ENCODE measurements around the gene OR1K1. TPM values are rescaled to one million over a fixed set of nuclear protein-coding genes. Genes with fewer than 3 reads are reported as not detected.

The OR1K1 gene
- total and polyA plus RNA-seq, 10 donors = not detected

DNA sequence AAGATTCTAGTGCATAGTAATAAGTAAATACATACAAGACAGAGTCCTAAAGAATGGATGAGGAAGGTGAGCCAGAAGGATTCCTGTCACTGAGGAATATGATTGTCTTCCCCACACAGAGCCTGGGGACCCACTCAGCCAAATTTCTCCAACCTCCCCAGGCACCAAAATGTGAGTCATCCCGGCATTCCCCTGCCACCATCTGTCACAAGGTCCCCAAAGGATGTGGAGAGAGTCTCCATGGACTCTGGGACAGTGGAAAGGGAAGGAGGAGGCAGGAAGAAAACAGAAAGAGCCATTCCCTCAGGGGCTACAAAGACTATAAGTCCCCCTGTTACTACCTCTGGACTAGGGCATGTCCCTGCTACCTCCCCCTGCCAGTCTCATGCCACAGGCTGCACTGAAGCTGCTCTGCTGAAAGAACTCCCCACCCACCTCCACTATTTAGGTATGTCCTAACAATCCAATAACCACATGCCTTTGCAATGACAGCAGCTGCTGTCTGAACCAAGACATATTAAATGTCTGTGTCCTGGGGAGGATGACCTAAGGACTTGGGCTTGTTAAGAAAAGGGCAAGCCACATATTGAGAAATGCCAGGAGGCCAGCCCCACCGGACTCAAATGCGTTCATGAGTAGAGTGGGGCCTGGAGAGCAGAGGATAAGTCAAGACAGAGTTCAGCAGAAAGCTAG lies 21.8 kb upstream of the OR1K1 start:
- Histone ChIP-seq H3K4me3 (no peak overlapping the region), H3K36me3 (no peaks in the 10 kb centered on the region), H3K27me3 (replicated peaks in 1 of 7) (no peaks in the 10 kb centered on the region), H3K9me3 (peaks cover 0 to 9% (median 6%) of the 10 kb centered on the region in 8 donors), H3K27ac (no peak overlapping the region), H3K4me1 (no peaks in the 10 kb centered on the region)
- WGBS, 5 donors = 65 to 76% (median 72%) methylated on average over 3 of the region's 3 CpGs
- DNase-seq = no peak
- intact Hi-C loops (cut with DNase I; ENCODE audit: low total_unique reads) = no loop called here
- no peak for TF ChIP-seq POLR2A (IDR thresholded peaks at IDR 0.05)
- TF ChIP-seq, protein P1, sequence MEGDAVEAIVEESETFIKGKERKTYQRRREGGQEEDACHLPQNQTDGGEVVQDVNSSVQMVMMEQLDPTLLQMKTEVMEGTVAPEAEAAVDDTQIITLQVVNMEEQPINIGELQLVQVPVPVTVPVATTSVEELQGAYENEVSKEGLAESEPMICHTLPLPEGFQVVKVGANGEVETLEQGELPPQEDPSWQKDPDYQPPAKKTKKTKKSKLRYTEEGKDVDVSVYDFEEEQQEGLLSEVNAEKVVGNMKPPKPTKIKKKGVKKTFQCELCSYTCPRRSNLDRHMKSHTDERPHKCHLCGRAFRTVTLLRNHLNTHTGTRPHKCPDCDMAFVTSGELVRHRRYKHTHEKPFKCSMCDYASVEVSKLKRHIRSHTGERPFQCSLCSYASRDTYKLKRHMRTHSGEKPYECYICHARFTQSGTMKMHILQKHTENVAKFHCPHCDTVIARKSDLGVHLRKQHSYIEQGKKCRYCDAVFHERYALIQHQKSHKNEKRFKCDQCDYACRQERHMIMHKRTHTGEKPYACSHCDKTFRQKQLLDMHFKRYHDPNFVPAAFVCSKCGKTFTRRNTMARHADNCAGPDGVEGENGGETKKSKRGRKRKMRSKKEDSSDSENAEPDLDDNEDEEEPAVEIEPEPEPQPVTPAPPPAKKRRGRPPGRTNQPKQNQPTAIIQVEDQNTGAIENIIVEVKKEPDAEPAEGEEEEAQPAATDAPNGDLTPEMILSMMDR (IDR thresholded peaks at IDR 0.05 in 8 of 11, conservative IDR thresholded peaks at IDR 0.05 in 3 of 11) = no peak
- TF ChIP-seq POLR2AphosphoS5 (IDR thresholded peaks at IDR 0.05) = no peak

DNA sequence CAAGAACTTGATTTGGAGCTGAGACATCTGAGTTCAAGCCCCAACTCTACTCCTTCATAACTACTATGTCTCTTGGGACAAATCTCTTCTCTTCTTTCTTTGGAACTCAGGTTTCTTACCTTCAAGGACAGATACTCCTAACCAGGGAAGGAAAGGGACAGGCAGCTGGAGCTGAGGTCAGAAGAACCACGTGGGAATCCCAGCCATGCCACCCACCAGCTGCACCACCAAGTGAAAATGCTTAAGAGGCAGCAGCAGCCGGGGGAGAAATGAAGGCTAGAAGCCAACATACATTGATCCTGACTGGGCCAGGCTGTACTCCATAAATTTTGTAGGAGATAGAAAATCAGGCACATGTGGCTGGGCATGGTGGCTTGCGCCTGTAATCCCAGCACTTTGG lies 20.7 kb upstream of the OR1K1 start:
- intact Hi-C loops (cut with DNase I; ENCODE audit: low total_unique reads) = no loop called here
- no peaks in the 10 kb centered on the region for H3K36me3 ChIP-seq
- no peaks in the 10 kb centered on the region for H3K9me3 ChIP-seq
- TF ChIP-seq, protein P1 (IDR thresholded peaks at IDR 0.05 in 8 of 11, conservative IDR thresholded peaks at IDR 0.05 in 3 of 11) = no peak
- TF ChIP-seq POLR2A (IDR thresholded peaks at IDR 0.05) (no peak), POLR2AphosphoS5 (IDR thresholded peaks at IDR 0.05) (no peak)
- WGBS, 5 donors = 77 to 85% (median 84%) methylated on average over 3 of the region's 3 CpGs
- no peak overlapping the region for H3K4me3 ChIP-seq
- no peak for DNase-seq
- H3K4me1 ChIP-seq = no peaks in the 10 kb centered on the region
- H3K27me3 ChIP-seq (replicated peaks in 1 of 7) = no peaks in the 10 kb centered on the region
- no peak overlapping the region for H3K27ac ChIP-seq

DNA sequence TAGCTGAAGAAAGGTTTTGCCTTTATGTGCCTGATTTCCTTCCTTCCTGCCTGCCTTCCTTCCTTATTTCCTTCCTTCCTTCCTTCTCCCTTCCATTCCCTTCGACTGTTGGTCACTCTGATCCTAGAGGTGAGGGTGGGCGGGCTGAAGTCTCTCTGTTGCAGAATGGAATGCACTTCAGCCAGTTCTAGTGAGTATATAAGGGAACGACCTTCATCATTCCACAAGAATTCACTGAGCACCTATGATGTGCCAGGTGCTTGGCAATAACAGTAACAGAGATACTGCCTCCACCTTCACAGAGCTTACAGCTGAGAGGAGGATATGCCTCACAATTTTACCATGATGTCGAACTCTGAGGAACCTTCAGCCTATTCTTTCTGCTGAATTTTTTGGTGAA lies 19.9 kb upstream of the OR1K1 start:
- Histone ChIP-seq H3K27me3 (replicated peaks in 1 of 7) (no peaks in the 10 kb centered on the region), H3K36me3 (no peaks in the 10 kb centered on the region), H3K27ac (no peak overlapping the region), H3K4me1 (no peaks in the 10 kb centered on the region), H3K4me3 (no peak overlapping the region), H3K9me3 (no peaks in the 10 kb centered on the region)
- WGBS, 5 donors = 58 to 80% (median 71%) methylated on average over 4 of the region's 4 CpGs
- no peak for DNase-seq
- TF ChIP-seq POLR2A (IDR thresholded peaks at IDR 0.05) (no peak), POLR2AphosphoS5 (IDR thresholded peaks at IDR 0.05) (no peak)
- TF ChIP-seq, protein P1 (IDR thresholded peaks at IDR 0.05 in 8 of 11, conservative IDR thresholded peaks at IDR 0.05 in 3 of 11) = no peak
- intact Hi-C loops (cut with DNase I; ENCODE audit: low total_unique reads) = no loop called here

DNA sequence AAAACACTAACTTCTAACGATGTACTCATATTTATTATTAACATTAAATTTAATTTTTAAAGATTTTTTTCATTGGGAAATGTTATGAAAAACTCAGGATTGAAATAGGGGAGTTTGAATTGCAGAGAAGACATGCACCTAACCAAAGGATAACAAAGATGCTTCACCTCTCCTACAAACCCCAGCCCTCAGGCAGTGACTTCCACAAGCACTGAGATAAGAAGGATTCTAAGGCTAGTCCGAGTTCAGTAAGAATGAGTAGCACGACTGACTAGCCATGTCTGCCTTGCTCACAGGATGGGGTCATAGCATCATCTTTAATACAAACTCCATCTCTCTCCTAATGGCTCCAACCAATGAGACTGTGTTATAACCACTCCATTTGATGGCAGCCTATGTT lies 18.3 kb upstream of the OR1K1 start:
- Histone ChIP-seq H3K4me1 (no peaks in the 10 kb centered on the region), H3K27ac (no peak overlapping the region), H3K4me3 (no peak overlapping the region), H3K27me3 (replicated peaks in 1 of 7) (no peaks in the 10 kb centered on the region), H3K9me3 (no peaks in the 10 kb centered on the region), H3K36me3 (no peaks in the 10 kb centered on the region)
- TF ChIP-seq POLR2AphosphoS5 (IDR thresholded peaks at IDR 0.05) (no peak), POLR2A (IDR thresholded peaks at IDR 0.05) (no peak)
- TF ChIP-seq, protein P1 (IDR thresholded peaks at IDR 0.05 in 8 of 11, conservative IDR thresholded peaks at IDR 0.05 in 3 of 11) = no peak
- intact Hi-C loops (cut with DNase I; ENCODE audit: low total_unique reads) = no loop called here
- DNase-seq = no peak
- 59 to 82% (median 76%) methylated on average over 3 of the region's 3 CpGs for WGBS, 5 donors
